ENCODE data around the gene PDX1.

Gene PDX1

GRCh38 chr13:27970382-27971235 is 50.8 kb downstream of the PDX1 start:
- DNase-seq, result no peak

GRCh38 chr13:27971236-27971645 is 51.4 kb downstream of the PDX1 start:
- no peak for DNase-seq

- no peak for DNase-seq
Measured at GRCh38 chr13:27971776-27972477, 52.1 kb downstream of the PDX1 start.

- DNase-seq, result no peak
Measured at GRCh38 chr13:27972478-27972820, 52.6 kb downstream of the PDX1 start.

GRCh38 chr13:27973291-27973690 is 53.5 kb downstream of the PDX1 start:
- DNase-seq, result no peak

GRCh38 chr13:27973961-27974662 is 54.3 kb downstream of the PDX1 start:
- DNase-seq, result no peak

Measured in CD4-positive, alpha-beta T cell treated with Interleukin-6 for 4 hours (primary cell).